Fibroblast of lung (primary cell): Measurements from ENCODE around the gene GNGT2.

ENCODE experiments used
- CTCF ChIP-seq, 2 donors: IDR thresholded peaks in 1 of 2; conservative IDR thresholded peaks in 1 of 2; 1 replicate in 1 of 2; 2 replicates in 1 of 2; pipeline ENCODE4 v1.5.1; 2011 to 2012; ENCODE audit warnings: low read length in 2 of 2, control low read depth in 1 of 2, inconsistent platforms in 1 of 2, low read depth in 1 of 2, mild to moderate bottlenecking in 1 of 2
- EZH2 ChIP-seq: IDR thresholded peaks from 2 replicates; pipeline ENCODE4 v1.5.1; 2012; ENCODE audit warnings: low read length, control low read depth, mild to moderate bottlenecking; ENCODE audit errors: missing control alignments

- TF ChIP-seq CTCF (conservative IDR thresholded peaks at IDR 0.05 in 1 of 2, IDR thresholded peaks at IDR 0.05 in 1 of 2; ENCODE audit: low read depth in 1 of 2, low read length in 2 of 2) = no peak
- TF ChIP-seq EZH2 = no peak
Observed at GRCh38 chr17:49203796-49204195, 6.6 kb downstream of the GNGT2 start.
